GM06990 (cell line): ENCODE measurements around the gene ADGRD2.

ENCODE experiments used
- DNase-seq: peaks from one replicate; pipeline ENCODE4 v3.0.0-alpha.2; 2011; ENCODE audit not compliant: insufficient read length; ENCODE audit errors: extremely low read depth
- H3K27me3 ChIP-seq: replicated peaks from 2 replicates; pipeline ENCODE4 v1.6.0; 2011; ENCODE audit warnings: low read length; ENCODE audit not compliant: control insufficient read depth, insufficient read depth
- H3K36me3 ChIP-seq: 2 replicates; pipeline ENCODE4 v1.5.1; 2011; ENCODE audit warnings: low read length; ENCODE audit not compliant: control insufficient read depth, insufficient read depth
- H3K4me3 ChIP-seq: replicated peaks from 2 replicates; pipeline ENCODE4 v1.5.1; 2011; ENCODE audit warnings: low read depth, mild to moderate bottlenecking, control low read depth, low read length
- CTCF ChIP-seq: IDR thresholded peaks from 2 replicates; pipeline ENCODE4 v1.5.1; 2011; ENCODE audit warnings: low read length, control low read depth, mild to moderate bottlenecking, inconsistent platforms; ENCODE audit not compliant: insufficient read depth, poor library complexity, severe bottlenecking

The ADGRD2 gene

DNA sequence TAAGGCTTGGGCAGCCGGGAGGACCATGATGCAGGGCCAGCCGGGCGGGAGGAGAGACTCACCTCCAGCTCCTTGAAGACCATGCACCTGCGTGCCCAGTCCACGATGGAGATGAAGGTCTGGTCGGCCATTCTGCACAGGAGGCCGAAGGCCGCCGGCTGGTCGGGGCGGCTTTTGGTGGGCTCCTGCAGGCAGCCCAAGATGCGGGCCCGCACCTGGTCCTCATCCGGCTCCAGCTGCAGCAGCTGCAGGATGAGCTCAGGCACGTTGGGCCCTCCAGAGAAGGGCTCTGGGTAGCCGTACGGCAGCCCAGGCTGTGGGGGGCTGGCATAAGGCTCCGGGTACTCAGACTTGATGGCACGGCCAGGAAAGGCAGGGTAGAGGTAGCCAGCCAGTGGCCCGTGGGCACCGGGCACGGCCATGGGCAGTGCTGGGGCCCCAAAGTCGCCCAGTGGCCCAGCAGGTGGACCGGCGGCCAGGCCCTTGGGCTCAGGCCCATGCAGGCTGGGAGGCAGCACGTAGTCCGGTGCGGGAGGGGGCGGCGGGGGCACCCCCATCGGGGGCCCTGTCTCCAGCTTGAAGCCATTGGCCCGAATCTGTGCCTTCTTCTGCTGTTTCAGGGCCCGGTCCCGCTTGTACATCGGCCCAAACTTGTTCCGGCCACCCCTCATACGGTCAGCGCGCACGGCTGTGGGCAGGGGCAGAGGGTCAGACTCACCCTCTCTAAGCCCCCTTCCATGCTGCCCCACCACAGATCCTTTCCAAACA is 50.0 kb downstream of the ADGRD2 start:
- no peak for TF ChIP-seq CTCF
- H3K27me3 ChIP-seq, result peaks cover 2% of the 10 kb centered on the region; the same call in 1 of the 2 replicates
- H3K36me3 ChIP-seq, result no peaks in the 10 kb centered on the region
- H3K4me3 ChIP-seq, result no peak overlapping the region
- DNase-seq, result no peak

DNA sequence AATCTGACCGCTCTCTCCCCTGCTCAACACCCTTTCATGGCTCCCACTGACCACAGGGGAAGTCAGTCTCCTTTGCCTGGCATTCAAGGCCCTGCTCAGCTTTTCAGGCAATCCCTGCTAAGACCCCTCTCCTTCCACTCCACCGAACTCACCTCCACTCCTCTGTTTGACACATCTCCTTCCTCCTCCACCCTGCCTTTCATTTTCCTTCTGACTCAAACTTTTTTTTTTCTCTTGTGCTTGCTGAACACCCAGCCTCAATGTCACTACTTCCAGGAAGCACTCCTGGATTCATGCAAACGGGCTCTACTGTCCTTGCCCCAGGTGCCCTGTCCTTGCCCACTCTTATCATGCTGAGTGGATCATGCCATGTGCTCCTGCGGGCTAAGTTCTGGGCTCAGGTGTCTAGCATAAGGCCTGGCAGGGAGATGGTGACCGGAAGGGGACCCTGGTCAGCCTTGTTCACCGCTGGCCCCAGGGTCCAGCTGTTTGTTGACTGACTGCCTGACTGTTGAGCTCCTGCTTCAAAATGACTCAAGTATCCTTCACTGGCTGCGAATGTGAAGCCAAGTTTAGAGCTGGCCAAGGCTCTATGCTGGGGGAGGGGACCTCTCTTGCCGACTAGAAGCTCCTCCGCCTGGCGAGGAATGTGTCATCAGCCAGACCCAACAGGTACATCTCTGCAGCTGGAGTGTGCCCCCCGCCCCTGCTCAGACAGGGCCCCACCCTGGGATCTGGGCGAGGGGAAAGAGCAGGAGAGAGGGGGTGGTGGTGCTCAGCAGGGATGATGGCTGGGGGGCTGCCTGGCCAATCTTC is 50.8 kb downstream of the ADGRD2 start:
- no peak for TF ChIP-seq CTCF
- DNase-seq, result no peak
- Histone ChIP-seq H3K27me3 (peaks cover 2% of the 10 kb centered on the region; the same call in 1 of the 2 replicates), H3K36me3 (no peaks in the 10 kb centered on the region), H3K4me3 (no peak overlapping the region)

- no peaks in the 10 kb centered on the region for H3K36me3 ChIP-seq
- peaks cover 2% of the 10 kb centered on the region; the same call in 1 of the 2 replicates for H3K27me3 ChIP-seq
- no peak for TF ChIP-seq CTCF
These were observed 51.6 kb downstream of the ADGRD2 start for GRCh38 chr9:124501771-124502320.

DNA sequence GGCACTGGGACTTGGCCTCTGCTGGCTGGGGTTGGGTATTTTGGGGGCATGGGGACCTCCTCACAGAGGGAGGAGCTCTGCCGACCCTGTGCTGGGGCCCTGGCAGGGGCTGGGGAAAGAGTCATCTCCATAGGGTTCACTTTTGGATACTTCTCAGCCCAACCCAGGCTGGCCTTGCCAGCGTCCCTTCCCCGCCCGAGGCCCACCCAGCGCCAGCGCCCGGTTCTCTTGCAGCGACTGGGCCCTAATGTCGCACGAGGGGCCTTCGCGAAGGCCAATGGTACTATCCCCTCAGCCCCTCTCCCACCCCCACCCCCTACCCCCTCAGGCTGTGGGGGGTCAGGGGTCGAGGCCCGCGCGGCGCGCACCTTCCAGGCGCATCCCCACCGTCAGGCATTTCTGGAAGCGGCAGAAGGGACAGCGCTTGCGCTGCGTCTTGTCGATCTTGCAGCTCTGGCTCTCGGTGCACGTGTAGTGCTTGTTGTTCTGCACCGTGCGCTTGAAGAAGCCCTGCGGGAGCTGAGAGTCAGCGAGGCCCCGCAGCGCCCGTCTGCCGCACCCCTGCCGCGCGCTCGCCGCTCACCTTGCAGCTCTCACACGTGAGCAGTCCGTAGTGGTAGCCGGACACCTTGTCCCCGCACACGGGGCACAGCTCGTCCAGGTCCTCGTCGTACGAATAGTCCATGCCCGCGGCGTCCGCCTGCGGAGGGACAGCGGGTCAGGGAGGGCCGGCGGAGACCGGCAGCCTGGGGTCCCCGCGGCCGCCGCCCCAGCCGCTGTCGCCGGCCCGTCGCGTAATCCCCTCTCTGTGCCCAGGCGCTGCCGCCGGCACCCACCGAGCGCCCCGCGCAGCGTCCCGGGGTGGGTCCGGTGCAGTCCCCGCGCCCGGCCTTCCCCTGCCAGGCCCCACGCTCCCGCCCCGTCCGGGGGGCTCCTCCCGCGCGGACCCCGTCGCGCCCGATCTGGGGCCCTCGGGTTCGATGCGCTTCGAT is 52.8 kb downstream of the ADGRD2 start:
- H3K36me3 ChIP-seq, result no peaks in the 10 kb centered on the region
- no peak for TF ChIP-seq CTCF
- DNase-seq, result no peak
- H3K4me3 ChIP-seq, result no peak overlapping the region
- peaks cover 2% of the 10 kb centered on the region; the same call in 1 of the 2 replicates for H3K27me3 ChIP-seq

More at GRCh38 chr9:124501771-124502320, 51.6 kb downstream of the ADGRD2 start:
- DNase-seq, result no peak
- H3K4me3 ChIP-seq, result no peak overlapping the region
